ENCODE data around the gene PLCG2.
"Not testable (repeated sequence)": the region's sequence is repeated elsewhere in the genome, so short reads cannot be mapped to it uniquely, and the experiment has no call there.

The PLCG2 gene

DNA sequence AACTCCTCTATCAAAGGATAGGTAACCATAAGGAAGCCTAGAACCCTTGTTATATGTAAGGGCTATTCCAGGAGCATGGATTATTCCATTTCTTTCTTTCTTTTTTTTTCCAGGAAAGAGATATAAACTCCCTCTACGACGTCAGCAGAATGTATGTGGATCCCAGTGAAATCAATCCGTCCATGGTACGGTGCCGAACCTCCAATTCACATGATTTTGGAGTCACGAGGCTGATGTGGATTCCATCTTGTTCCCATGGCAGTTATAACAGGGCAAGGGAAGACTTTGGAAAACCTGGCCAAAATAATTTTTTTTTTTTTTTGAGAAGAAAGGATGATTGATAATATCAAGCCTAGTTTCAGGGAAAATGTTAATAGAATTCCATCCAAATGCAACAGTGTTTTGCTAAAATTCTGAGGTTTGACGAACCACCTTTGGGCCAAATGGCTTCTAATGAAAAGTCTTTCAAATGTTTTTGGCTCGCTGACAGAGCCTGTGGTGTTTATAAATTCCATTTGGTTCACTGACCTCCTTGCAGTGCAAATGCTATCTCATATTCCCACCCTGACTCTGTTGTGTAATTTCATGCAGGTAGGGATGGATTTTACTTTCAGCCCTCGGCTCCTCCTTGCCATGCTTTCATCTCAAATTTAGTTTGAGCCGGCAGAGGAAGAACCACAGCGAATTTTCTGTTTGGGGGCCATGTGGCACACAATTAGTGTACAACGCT, 142.2 kb downstream of the PLCG2 start:
- DNase-seq = no peak

DNA sequence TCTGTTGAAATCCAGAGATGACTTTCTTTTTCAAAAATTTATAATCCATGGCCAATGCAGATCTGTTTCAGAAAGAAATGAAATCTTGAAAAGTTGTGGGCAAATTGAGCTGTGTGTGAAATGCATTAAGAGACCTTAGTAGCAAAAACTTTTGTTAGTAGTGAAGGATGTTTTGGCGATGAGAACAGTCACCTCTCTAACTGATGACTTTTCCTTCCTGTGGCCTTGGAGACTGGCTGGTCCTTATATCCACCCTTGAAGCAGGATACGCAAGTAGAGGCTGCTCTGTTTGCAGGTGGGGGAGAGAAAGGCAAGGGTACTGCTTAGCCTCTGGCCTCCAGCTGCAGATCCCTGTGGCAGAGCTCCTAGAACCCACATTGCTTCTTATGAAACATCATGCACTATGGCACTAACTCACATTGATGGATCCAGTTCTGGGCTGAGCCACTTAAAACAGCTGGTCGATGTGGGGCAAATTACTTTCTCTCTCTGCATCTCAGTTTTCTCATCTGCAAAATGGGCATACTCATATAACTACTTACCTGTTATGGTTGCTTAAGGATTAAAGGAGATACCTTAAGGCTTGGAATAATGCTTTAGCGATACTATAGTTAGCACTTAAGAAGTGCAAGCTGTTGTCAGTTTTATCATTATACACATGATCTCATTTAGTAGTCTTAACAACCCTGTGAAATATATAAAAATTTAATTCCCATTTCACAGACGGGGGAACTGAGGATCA, 142.9 kb downstream of the PLCG2 start:
- DNase-seq = no peak

DNA sequence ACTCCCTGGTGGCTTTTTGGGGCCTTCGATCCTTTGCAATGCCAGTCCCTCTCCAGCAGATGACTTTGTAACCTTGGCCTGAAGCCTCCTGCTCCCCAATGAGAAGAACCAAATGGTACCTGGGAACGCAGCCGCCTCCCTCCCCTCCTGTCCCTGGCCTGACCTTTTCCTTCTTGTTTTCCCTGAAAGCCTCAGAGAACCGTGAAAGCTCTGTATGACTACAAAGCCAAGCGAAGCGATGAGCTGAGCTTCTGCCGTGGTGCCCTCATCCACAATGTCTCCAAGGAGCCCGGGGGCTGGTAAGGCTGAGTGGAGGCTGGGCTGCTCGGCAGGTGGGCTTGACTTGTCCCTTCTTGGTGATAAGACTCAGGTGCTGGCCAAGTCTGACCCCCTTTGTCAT, 144.2 kb downstream of the PLCG2 start:
- no peak for DNase-seq

DNA sequence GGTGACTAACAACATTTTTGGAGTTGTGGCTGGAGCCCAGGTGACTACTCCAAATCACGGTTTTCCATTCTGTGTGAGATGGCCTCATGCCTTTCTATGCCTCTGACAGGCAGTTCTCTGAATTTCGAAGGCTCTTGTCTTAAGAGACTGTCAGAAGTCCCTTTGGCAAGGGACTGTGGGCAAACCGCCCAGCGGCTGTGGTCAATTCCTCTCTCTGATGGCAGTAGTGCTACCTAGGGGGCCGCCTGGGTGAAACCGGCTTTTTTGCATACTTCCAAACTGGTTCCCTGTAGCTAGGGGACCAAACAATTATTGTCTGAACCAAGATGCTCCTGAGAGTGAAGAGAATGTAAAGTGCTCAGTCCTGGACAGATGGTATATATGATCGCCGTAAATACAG, 145.9 kb downstream of the PLCG2 start:
- DNase-seq = no peak

- DNase-seq = no peak
Measured at GRCh38 chr16:81926036-81926435, 146.9 kb downstream of the PLCG2 start.

- no peak for DNase-seq
Measured at GRCh38 chr16:81927561-81928185, 148.6 kb downstream of the PLCG2 start.

GRCh38 chr16:81928271-81928918, 149.3 kb downstream of the PLCG2 start:
- no peak for DNase-seq

DNA sequence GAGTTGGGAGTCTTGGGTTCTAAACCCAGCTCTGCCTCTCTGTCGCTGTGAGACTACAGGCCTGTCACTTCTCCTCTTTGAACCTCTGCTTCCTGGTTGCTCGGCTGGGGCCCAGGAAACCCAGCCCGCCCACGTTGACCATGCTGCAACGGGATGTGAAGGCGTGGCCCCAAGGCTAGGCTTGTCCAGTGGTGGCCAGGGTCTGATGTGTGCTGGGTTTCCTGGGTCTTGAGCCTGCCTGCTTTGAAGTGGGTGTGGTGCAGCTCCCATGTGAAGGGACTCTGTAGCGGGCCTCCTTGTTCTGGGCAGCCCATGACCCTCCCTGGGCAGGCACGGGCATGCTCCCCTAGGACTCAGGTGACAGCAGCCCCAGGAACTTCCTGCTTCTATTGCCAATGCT, 149.9 kb downstream of the PLCG2 start:
- no peak for DNase-seq

- DNase-seq = no peak
Measured at GRCh38 chr16:81929841-81930240, 150.8 kb downstream of the PLCG2 start.

DNA sequence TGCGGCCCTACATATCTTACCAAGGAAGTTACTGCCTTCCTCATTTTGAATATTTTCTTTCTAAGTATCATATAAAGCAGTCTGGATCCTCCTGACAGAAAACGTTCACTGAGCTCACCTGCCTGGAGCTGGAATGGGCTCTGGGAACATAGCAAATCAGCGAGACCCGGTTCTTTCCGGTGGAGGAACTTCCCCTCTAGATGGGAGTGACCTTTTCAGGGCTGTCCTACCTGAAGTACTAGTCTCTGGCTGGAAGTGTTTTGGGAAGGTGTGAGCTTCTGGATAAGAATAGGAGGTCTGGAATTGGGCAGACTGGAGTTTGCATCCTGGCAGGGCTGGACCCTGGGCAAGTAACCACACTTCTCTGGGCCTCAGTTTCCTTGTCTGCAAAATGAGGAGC, 152.8 kb downstream of the PLCG2 start:
- no peak for DNase-seq

GRCh38 chr16:81932668-81933067, 153.6 kb downstream of the PLCG2 start:
- DNase-seq = no peak

DNA sequence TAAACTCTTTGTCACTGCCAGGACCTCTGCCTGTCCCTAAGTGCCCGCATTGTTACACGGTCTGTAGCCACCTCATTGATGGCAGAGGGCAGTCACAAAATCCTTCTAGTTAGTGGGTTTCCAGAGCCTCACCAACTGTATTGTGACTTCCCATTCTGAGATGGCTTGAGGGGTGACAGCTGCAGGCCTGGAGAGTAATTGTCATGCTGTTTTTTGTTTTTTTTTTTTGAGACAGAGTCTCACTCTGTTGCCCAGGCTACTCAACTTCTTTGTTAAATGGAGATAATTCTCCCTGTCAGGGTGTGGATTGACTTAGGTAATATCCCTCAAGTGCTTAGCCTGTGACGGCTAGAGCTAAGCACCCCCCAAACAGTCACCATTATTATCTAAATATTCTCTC, 154.3 kb downstream of the PLCG2 start:
- no peak for DNase-seq

DNA sequence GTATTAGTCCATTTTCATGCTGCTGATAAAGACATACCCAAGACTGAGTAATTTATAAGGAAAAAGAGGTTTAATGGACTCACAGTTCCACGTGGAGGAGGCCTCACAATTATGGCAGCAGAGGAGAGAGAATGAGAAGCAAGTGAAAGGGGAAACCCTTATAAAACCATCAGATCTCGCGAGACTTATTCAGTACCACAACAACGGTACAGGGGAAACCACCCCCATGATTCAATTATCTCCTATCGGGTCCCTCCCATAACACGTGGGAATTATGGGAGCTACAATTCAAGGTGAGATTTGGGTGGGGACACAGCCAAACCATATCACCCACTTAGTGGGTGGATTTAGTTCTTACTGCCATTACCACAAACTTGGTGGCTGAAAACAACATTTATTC, 155.6 kb downstream of the PLCG2 start:
- DNase-seq = not testable (repeated sequence)

- no peak for DNase-seq
Measured at GRCh38 chr16:81936209-81937000, 157.3 kb downstream of the PLCG2 start.

DNA sequence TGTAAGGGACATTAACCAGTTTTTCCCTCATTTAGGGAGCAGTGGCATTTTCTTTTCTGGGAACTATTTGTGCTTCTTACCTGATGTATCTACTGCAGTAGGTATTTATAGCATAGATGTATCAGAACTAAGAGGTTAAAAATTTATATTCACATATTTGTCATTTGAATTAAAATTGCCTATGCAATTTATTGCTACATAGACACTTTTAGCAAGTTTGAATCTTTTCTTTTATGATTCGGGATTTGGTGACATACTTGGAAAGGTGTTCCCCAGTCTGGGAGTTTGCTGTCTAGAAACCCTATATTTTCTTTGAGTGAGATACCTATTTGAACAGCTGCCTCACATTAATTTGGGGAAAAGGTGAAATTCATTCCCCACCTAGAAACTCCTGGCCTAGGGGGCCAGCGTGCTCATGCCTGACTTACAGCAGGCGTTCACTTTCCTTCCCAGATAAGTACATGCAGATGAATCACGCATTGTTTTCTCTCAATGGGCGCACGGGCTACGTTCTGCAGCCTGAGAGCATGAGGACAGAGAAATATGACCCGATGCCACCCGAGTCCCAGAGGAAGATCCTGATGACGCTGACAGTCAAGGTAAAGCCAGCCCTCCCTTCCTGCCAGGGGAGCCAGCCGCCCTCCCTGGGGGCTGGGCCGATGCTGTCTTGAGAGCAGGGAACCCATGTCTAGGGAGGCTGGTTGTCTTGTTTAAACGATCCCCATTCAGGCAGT, 158.4 kb downstream of the PLCG2 start:
- no peak for DNase-seq

DNA sequence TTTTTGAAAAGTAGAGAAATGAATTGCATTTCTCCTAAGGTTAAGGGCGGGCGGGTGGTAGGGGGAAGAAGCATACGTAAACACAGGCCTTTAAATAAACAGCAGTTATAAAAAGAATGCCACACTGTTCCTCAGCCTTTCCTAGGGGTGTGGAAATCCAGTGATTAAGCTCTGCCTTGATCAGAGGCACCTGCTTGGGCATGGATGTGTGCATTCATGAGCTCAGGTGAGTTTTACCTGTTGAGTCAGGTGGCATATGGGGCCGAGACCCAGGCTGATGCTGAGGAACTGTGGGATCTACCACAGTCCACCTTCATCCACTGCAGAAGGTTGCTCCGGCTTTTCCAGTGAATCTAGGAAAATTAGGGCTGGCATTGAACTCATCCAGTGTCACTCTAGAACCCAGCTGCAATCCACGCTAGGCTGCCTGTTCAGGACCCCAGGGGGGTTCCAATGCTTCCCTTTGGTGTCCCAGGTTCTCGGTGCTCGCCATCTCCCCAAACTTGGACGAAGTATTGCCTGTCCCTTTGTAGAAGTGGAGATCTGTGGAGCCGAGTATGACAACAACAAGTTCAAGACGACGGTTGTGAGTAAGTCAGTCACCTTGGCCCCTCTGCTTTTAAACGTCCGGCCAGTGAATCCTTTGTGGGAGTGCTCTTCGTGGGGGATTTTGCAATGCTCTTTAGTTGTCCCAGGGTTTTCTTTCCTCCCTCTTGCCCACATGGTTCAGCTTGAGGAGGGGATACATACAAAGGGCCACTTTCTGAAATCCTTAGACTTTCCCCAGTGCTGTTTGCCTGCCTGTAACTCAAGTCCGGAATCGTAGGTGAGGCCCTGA, 159.5 kb downstream of the PLCG2 start:
- no peak for DNase-seq

- no peak for DNase-seq
Measured at GRCh38 chr16:81939164-81940056, 160.3 kb downstream of the PLCG2 start.

- peak; percentile 5 for DNase-seq
Measured at GRCh38 chr16:81940781-81941560, 161.9 kb downstream of the PLCG2 start.

DNA sequence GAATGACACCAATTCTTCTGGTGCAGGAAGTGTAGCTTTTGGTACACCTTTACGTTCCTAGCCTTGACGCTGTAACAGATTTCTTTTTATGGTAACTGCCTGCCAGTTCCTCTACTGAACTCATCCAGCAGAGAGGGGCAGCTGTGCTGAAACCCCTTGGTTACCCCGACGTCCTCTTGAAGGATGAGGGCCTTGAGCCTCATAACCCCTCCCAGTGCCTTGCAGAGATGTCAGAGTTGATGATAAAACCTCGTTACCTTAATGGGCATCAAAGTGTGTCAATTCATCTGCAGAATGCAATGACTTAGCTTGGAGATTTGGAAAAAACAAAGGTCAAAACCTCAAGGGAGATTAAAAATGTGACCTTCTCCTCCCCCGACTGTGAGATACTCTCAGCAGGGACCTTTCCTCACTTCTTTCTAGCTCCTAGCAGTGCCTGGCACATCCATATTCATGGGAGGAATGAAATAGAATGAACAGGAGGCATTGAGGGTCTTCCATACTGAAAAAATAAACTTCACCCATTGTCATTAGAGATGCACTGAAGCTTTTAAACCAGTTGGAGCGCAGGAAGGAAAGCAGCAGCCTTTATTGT, 163.0 kb downstream of the PLCG2 start:
- DNase-seq = no peak
